Astrocyte of the hippocampus (primary cell): ENCODE data around the gene ERI3.
"Not testable (repeated sequence)": the region's sequence is repeated elsewhere in the genome, so short reads cannot be mapped to it uniquely, and the experiment has no call there.

Experiments
- DNase-seq: peaks from one replicate; pipeline ENCODE4 v3.0.0; 2011; ENCODE audit warnings: low read depth, low spot score

The ERI3 gene

DNA sequence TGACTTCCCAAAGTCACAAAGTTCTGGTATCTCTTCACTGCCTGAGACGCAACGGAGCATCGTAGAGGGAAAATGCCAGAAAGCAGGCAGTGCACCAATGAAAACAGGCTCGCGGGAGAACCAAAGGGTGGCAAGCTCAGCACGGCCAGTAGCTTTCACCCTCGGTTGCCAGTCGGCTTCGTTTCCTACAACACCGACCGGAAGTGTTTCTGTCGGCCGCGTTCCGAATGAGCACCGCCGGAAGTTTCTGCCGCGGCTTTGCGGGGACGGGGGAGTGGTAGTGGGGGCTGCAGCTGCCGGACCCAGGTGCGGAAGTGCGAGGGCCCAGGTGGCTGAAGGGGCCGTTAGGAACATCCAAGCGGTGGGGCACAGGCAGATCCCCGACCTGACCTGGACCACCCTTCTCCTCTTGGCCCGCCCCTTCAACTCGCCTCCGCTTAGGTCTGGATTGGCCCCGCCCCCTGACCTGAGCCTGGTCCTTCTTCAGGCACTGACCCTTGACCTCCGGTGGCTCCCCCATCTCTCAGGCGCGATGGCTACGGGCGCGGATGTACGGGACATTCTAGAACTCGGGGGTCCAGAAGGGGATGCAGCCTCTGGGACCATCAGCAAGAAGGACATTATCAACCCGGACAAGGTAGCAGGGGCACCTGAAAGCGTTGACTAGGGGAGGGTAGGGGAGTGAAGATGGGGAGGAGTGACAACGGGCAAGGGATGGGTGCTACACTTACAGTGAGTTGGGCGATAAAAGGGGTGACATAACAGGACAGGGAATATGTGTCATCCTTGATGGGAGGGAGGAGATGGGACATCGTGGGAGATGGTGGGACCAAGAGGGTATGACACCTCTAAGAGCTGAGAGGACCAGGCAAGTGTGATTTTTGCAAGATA, 141.6 kb downstream of the ERI3 start, which contains the start of gene DMAP1:
TSS of gene DMAP1 (plus strand) at position 250 of the 891 bp plus-strand sequence. CDS start at position 533, 283 bp downstream.
- DNase-seq, result peak; percentile 92

DNA sequence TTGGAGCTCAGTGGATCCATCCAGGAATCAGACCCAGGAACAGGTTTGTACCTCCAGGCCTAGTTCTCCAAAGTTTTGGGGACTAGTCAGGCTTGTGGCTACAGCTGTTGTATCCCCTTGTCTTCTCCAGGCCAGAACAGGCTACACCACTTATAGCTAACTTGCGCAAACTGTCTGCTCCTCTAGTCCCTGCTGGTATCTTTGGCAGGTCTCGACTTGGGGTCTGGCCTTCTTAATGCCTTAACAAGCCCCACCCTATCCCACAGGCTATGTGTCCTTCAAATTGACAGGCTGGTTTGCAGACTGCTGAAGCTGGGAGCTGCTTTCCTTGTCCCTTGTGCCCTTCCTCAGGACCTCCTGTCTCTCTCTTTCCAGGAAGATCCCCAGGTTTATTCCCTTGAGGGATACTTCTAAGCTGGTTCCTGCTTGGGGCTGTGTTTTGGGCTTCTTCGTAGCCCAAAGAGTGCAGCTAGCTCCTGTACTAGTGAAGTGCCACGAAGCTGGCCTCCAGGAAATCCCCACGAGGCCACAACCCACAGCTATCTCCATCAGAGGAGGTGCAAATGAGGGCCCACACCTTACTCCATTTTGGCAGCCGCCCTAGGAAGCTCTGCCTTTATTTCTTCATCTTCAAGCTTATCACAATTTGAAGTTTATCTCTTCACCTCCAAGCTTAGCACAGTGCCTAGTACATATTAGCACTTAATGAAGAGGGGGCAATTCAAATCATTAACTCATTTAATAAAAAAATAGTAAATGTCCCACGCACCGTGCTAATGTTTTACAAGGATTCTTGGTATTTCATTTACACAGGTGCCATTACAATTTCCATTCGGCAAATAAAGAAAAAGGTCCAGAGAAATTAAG, 142.5 kb downstream of the ERI3 start:
- no peak for DNase-seq

DNA sequence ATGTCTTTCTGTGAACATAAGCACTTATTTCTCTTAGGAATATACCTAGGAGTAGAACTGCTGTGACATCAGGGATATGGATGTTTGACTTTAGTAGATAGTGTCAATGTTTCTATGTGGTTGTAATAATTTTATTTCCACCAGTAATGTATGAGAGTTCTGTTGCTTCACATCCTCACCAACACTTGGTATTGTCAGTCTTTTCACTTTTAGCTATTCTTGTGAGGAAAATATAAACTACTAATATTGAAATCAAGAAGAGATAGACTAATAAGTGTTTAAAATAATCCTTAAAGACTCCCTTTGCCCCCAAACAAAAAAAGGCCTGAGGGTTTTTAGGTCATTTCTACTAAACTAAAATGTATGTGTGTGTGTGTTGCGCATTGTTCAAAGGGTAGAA, 144.5 kb downstream of the ERI3 start:
- DNase-seq, result no peak

DNA sequence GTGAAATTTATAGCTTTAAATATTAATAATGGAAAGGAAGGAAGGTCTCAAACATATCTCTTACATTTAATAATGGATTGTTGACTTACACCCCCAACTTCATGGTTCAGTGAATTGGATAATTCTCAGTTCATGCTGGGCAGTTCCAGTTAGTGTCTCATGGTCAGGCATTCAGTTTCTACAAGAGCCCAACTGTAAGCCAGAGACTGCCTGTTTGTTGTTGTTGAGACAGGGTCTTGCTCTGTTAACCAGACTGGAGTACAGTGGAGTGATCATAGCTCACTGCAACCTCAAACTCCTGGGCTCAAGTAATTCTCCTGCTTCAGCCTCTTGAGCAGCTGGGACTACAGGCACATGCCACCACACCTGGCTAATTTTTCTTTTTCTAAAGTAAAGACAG, 146.8 kb downstream of the ERI3 start:
- DNase-seq, result no peak

- not testable (repeated sequence) for DNase-seq
These were observed 148.5 kb downstream of the ERI3 start for GRCh38 chr1:44206545-44206944.

DNA sequence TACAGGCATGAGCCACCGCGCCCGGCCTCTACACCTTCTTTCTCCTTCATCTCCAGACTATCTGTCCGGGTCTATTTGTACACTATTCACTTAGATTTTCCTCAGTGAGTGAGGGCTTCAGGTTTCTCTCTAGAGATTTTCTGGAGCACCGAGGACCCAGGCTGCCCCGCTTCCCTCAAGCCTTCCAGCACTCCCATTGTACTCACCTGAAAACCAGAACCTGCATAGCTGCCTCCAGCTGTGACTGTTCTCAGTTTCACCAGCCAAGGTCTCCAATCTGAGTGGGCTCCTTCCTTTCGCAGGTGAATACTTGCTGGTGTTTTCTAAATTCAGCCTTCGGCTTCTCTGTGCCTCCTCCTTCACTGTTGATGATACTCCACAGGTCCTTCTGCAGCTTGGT, 154.7 kb downstream of the ERI3 start:
- no peak for DNase-seq

GRCh38 chr1:44174630-44175029, 180.4 kb downstream of the ERI3 start:
- no peak for DNase-seq
